Measurements from ENCODE around the gene ADARB1.
"Not testable (repeated sequence)": the region's sequence is repeated elsewhere in the genome, so short reads cannot be mapped to it uniquely, and the experiment has no call there.

- TF ChIP-seq, protein P1, sequence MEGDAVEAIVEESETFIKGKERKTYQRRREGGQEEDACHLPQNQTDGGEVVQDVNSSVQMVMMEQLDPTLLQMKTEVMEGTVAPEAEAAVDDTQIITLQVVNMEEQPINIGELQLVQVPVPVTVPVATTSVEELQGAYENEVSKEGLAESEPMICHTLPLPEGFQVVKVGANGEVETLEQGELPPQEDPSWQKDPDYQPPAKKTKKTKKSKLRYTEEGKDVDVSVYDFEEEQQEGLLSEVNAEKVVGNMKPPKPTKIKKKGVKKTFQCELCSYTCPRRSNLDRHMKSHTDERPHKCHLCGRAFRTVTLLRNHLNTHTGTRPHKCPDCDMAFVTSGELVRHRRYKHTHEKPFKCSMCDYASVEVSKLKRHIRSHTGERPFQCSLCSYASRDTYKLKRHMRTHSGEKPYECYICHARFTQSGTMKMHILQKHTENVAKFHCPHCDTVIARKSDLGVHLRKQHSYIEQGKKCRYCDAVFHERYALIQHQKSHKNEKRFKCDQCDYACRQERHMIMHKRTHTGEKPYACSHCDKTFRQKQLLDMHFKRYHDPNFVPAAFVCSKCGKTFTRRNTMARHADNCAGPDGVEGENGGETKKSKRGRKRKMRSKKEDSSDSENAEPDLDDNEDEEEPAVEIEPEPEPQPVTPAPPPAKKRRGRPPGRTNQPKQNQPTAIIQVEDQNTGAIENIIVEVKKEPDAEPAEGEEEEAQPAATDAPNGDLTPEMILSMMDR (conservative IDR thresholded peaks at IDR 0.05; ENCODE audit: low read depth, low read length), result not testable (repeated sequence)
- not testable (repeated sequence) for TF ChIP-seq BHLHE40 (IDR thresholded peaks at IDR 0.05; ENCODE audit: low read depth, low read length); POLR2A (IDR thresholded peaks at IDR 0.05; ENCODE audit: low read depth, low read length); MXI1 (IDR thresholded peaks at IDR 0.05; ENCODE audit: borderline replicate concordance, low read depth, low read length); ELK1 (IDR thresholded peaks at IDR 0.05; ENCODE audit: borderline replicate concordance, low read depth, low read length)
These were observed 64.6 kb downstream of the ADARB1 start for GRCh38 chr21:45139003-45139360.

Measured in IMR-90 (cell line).